Fibroblast of pulmonary artery (primary cell): ENCODE measurements around the gene ZNF484.
"Not testable (repeated sequence)": the region's sequence is repeated elsewhere in the genome, so short reads cannot be mapped to it uniquely, and the experiment has no call there.

Experiments
- DNase-seq: peaks from one replicate; pipeline ENCODE4 v3.0.0-alpha.2; 2010; ENCODE audit warnings: low read depth
- H3K4me3 ChIP-seq: replicated peaks from 2 replicates; pipeline ENCODE4 v1.5.1; 2011; ENCODE audit warnings: low read depth, mild to moderate bottlenecking, control low read depth, low read length, moderate library complexity
- CTCF ChIP-seq: IDR thresholded peaks from 2 replicates; pipeline ENCODE4 v1.5.1; 2011; ENCODE audit warnings: mild to moderate bottlenecking, control low read depth, low read length, inconsistent platforms; ENCODE audit errors: missing control alignments

ZNF484 gene

GRCh38 chr9:92850898-92851297 lies 26.9 kb downstream of the ZNF484 start:
- DNase-seq: no peak
- no peak overlapping the region for H3K4me3 ChIP-seq
- no peak for TF ChIP-seq CTCF

GRCh38 chr9:92848740-92849139 lies 29.1 kb downstream of the ZNF484 start:
- H3K4me3 ChIP-seq: not testable (repeated sequence)

GRCh38 chr9:92846662-92847145 lies 31.1 kb downstream of the ZNF484 start:
- peak; percentile 1 for DNase-seq
- no peak overlapping the region for H3K4me3 ChIP-seq

More at GRCh38 chr9:92848740-92849139, 29.1 kb downstream of the ZNF484 start:
- DNase-seq: not testable (repeated sequence)

GRCh38 chr9:92838411-92838810 lies 39.4 kb downstream of the ZNF484 start:
- not testable (repeated sequence) for DNase-seq, H3K4me3 ChIP-seq

More at GRCh38 chr9:92846662-92847145, 31.1 kb downstream of the ZNF484 start:
- TF ChIP-seq CTCF: no peak

GRCh38 chr9:92837191-92837590 lies 40.6 kb downstream of the ZNF484 start:
- no peak overlapping the region for H3K4me3 ChIP-seq
- TF ChIP-seq CTCF: no peak
- no peak for DNase-seq

GRCh38 chr9:92829420-92829819 lies 48.4 kb downstream of the ZNF484 start:
- no peak for TF ChIP-seq CTCF
- H3K4me3 ChIP-seq: no peak overlapping the region
- DNase-seq: no peak

- not testable (repeated sequence) for H3K4me3 ChIP-seq, DNase-seq
Observed at GRCh38 chr9:92825065-92825464, 52.8 kb downstream of the ZNF484 start.

GRCh38 chr9:92820964-92821363 lies 56.9 kb downstream of the ZNF484 start:
- TF ChIP-seq CTCF: no peak

GRCh38 chr9:92819898-92820297 lies 57.9 kb downstream of the ZNF484 start:
- not testable (repeated sequence) for H3K4me3 ChIP-seq, DNase-seq

More at GRCh38 chr9:92820964-92821363, 56.9 kb downstream of the ZNF484 start:
- no peak overlapping the region for H3K4me3 ChIP-seq
- no peak for DNase-seq

GRCh38 chr9:92809629-92810326 lies 68.1 kb downstream of the ZNF484 start:
- DNase-seq, H3K4me3 ChIP-seq: not testable (repeated sequence)
